Neutrophil (primary cell): ENCODE measurements around the gene GSTO2.

Experiments used
- H3K27ac ChIP-seq: fragments of 200-600 bp; sonication (generic); 2 replicates; pipeline ENCODE4 v1.5.1; 2016; ENCODE audit warnings: mild to moderate bottlenecking, moderate library complexity
- H3K27me3 ChIP-seq: fragments of 200-600 bp; sonication (generic); 2 replicates; pipeline ENCODE4 v1.6.0; 2016; ENCODE audit warnings: mild to moderate bottlenecking
- H3K36me3 ChIP-seq: fragments of 200-600 bp; sonication (generic); 2 replicates; pipeline ENCODE4 v1.5.1; 2017
- H3K4me1 ChIP-seq, 2 experiments: fragments of 200-600 bp in 1 of 2; sonication (generic) in 1 of 2; 1 replicate in 1 of 2; 2 replicates in 1 of 2; pipeline versions ENCODE4 v1.5.1 to v1.6.1; 2013 to 2016; ENCODE audit warnings: low read depth in 1 of 2, low read length in 1 of 2, mild to moderate bottlenecking in 1 of 2, moderate library complexity in 1 of 2; ENCODE audit not compliant: control insufficient read depth in 1 of 2, insufficient read depth in 1 of 2
- H3K4me3 ChIP-seq, 2 experiments: fragments of 200-600 bp in 1 of 2; sonication (generic) in 1 of 2; 1 replicate in 1 of 2; 2 replicates in 1 of 2; pipeline ENCODE4 v1.5.1; 2013 to 2016; ENCODE audit warnings: low read depth in 1 of 2, low read length in 1 of 2, mild to moderate bottlenecking in 1 of 2, moderate library complexity in 1 of 2
- H3K9me3 ChIP-seq: fragments of 200-600 bp; sonication (generic); 2 replicates; pipeline ENCODE4 v1.5.1; 2016
- TF ChIP-seq, protein P1 (sequence below): fragments of 200-600 bp; sonication (generic); IDR thresholded peaks from 2 replicates; pipeline ENCODE4 v1.5.1; 2016; ENCODE audit warnings: antibody characterized with exemption

Gene GSTO2

DNA sequence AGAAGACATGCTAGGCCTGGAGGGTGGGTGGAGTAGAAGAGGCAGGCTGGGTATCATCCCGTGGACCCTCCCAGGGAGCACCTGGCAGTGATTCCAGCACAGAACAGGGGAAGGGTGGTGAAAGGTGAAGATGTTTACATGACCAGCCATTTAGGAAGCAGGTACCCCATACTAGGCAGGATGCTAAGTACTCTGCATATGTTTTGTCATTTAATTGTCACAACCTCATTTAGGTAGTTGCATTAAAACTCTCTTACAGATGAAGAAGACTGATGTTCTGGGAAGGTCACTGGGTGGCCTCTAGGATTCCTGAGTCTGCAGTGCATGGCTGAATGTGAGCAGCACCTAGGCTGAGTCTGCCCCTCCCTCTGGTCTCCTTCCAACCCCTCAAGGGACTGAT, 54.1 kb downstream of the GSTO2 start:
- H3K4me1 ChIP-seq, result peaks cover 98 to 100% of the 10 kb centered on the region in 2 experiments
- H3K36me3 ChIP-seq, result peaks cover 35% of the 10 kb centered on the region
- no peaks in the 10 kb centered on the region for H3K27me3 ChIP-seq
- H3K27ac ChIP-seq, result peak overlapping the region; percentile 99
- no peaks in the 10 kb centered on the region for H3K9me3 ChIP-seq
- H3K4me3 ChIP-seq, result peak overlapping the region; percentile 67 to 72
- TF ChIP-seq, protein P1, sequence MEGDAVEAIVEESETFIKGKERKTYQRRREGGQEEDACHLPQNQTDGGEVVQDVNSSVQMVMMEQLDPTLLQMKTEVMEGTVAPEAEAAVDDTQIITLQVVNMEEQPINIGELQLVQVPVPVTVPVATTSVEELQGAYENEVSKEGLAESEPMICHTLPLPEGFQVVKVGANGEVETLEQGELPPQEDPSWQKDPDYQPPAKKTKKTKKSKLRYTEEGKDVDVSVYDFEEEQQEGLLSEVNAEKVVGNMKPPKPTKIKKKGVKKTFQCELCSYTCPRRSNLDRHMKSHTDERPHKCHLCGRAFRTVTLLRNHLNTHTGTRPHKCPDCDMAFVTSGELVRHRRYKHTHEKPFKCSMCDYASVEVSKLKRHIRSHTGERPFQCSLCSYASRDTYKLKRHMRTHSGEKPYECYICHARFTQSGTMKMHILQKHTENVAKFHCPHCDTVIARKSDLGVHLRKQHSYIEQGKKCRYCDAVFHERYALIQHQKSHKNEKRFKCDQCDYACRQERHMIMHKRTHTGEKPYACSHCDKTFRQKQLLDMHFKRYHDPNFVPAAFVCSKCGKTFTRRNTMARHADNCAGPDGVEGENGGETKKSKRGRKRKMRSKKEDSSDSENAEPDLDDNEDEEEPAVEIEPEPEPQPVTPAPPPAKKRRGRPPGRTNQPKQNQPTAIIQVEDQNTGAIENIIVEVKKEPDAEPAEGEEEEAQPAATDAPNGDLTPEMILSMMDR, result no peak

DNA sequence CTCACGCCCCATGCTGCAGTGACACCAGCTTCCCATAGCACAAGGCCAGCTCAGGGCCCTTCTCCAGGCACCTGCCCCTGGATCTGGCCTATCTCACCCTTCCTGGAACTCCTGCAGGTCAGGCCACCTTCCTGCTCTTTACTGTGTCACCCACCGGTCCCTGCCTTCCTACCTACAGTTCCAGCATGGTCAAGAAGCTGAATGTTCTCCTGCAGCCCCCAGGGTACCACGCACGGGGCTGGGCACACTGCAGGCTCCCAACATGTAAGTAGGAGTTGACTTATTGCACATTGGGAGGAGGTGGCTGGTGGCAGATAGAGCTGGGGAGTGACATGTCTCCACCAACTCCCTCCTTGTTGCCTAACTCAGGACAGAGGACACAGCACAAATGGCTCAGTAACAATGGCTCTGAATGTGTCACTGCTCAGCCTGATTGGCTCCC, 54.8 kb downstream of the GSTO2 start:
- H3K4me1 ChIP-seq, result peaks cover 98 to 100% of the 10 kb centered on the region in 2 experiments
- peak overlapping the region; percentile 99 for H3K27ac ChIP-seq
- H3K27me3 ChIP-seq, result no peaks in the 10 kb centered on the region
- H3K36me3 ChIP-seq, result peaks cover 31% of the 10 kb centered on the region
- TF ChIP-seq, protein P1, result no peak
- H3K9me3 ChIP-seq, result no peaks in the 10 kb centered on the region
- peak overlapping the region; percentile 67 to 72 for H3K4me3 ChIP-seq

GRCh38 chr10:104324221-104324686, 55.3 kb downstream of the GSTO2 start:
- H3K9me3 ChIP-seq, result no peaks in the 10 kb centered on the region
- H3K36me3 ChIP-seq, result peaks cover 31% of the 10 kb centered on the region
- no peaks in the 10 kb centered on the region for H3K27me3 ChIP-seq
- H3K4me1 ChIP-seq, result peaks cover 98 to 100% of the 10 kb centered on the region in 2 experiments
- TF ChIP-seq, protein P1, result peak; percentile 88
- peak overlapping the region; percentile 67 to 72 for H3K4me3 ChIP-seq
- peak overlapping the region; percentile 99 for H3K27ac ChIP-seq

DNA sequence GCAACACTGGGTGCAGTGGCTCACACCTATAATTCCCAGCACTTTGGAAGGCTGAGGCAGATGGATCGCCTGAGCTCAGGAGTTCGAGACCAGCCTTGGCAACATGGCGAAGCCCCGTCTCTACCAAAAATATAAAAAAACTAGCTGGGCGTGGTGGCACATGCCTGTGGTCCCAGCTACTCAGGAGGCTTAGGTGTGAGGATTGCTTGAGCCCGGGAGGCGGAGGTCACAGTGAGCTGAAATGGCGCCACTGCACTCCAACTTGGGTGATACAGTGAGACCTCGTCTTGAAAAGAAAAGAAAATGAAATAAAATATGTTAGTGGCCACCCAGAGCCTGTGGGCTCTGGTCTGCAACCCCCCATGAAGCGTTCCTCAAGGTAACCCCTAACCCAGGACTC, 55.9 kb downstream of the GSTO2 start:
- Histone ChIP-seq H3K27me3 (no peaks in the 10 kb centered on the region), H3K36me3 (peaks cover 31% of the 10 kb centered on the region), H3K27ac (peak overlapping the region; percentile 99), H3K4me3 (peak overlapping the region; percentile 67 to 72), H3K4me1 (peaks cover 98 to 100% of the 10 kb centered on the region in 2 experiments), H3K9me3 (no peaks in the 10 kb centered on the region)
- TF ChIP-seq, protein P1, result no peak

DNA sequence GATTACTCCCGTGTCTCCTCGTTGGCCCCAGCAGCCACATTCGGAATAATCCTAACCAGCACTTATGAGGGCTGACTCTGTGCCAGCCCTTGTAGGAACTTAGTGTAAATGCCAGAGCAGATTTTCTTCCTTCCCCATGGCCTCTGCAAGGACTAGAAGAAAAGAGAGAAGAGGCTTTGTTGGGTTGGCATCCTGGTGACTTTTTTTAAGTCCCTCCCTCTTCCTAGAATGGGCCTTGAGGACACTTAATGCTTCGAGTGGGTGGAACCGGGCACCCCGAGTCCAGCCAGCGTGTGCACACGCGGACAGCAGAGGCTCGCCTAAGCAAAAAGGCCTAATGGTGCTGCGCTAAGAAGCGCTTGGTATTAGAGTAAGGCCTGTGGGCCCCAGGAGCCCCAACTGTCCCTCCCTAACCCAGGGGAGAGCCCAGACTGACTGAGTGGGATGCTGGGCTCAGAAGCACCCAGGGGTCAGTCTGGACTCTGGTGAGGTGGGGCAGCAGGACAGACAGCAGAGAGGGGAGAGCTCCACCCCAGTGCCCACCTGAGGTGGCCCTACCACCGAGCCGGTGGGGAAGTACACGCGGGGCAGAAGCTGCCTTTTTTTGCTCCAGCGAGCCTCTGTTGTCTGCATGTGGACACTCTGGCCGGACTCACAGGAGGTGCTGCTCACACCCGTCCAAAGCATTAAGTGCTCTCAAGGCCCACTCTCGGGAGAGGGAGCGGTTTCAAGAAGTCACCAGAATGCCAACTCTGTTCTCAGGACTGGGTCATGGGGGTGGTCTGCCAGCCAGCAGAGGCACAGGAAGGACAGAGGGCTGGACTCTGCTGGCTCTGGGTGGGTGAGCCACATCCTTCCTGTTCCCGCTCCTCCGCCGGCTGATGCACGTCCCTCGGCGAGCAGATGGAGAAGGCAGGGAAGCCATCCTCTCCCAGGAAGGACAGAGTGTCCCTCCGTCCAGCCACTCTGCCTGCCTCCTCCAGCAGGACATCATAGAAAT, 56.8 kb downstream of the GSTO2 start:
- Histone ChIP-seq H3K4me1 (peaks cover 98 to 100% of the 10 kb centered on the region in 2 experiments), H3K9me3 (no peaks in the 10 kb centered on the region), H3K36me3 (peaks cover 32% of the 10 kb centered on the region), H3K4me3 (peak overlapping the region; percentile 67 to 72), H3K27ac (peak overlapping the region; percentile 99), H3K27me3 (no peaks in the 10 kb centered on the region)
- TF ChIP-seq, protein P1, result no peak
